ENCODE measurements around the gene NPAT.

NPAT gene

DNA sequence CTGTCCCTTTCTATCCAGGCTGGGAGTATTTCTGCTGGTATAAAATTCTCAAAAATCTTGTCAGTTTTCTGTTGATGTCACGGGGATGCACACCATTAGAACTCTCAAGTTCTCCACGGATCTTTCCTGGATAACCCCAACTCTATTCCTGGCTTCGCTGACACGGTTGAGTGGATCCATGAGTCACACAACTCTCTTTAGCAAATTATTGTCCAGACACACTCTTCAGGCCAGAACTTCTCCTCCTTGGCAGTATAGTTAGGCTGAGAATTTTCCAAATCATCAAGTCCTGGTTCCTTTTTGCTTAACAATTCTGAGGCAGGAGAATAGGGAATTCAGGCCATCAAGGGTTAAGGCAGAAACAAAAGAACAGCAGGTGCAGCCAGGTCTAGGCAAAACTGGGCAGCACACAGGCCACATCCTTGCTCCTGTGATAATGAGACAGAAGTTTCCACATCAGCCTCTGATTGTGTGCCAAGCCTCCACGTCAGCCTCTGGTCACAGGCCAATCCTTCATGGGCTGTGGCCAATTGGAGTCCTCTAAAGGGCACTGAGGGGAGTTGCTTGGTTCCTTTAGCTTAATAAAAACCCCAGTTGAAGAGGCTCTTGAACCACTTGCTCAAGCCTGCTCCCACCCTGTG is 106.8 kb downstream of the NPAT start:
- H3K4me3 ChIP-seq (ENCODE audit: low read depth, low read length) = no peak overlapping the region
- DNase-seq (ENCODE audit: low read depth, low spot score) = peak; percentile 92
- in situ Hi-C loops (cut with HindIII; ENCODE audit: low sequenced_read_pairs) = no loop called here
- TF ChIP-seq, protein P1, sequence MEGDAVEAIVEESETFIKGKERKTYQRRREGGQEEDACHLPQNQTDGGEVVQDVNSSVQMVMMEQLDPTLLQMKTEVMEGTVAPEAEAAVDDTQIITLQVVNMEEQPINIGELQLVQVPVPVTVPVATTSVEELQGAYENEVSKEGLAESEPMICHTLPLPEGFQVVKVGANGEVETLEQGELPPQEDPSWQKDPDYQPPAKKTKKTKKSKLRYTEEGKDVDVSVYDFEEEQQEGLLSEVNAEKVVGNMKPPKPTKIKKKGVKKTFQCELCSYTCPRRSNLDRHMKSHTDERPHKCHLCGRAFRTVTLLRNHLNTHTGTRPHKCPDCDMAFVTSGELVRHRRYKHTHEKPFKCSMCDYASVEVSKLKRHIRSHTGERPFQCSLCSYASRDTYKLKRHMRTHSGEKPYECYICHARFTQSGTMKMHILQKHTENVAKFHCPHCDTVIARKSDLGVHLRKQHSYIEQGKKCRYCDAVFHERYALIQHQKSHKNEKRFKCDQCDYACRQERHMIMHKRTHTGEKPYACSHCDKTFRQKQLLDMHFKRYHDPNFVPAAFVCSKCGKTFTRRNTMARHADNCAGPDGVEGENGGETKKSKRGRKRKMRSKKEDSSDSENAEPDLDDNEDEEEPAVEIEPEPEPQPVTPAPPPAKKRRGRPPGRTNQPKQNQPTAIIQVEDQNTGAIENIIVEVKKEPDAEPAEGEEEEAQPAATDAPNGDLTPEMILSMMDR (IDR thresholded peaks at IDR 0.05; ENCODE audit: low read depth, low read length) = no peak

DNA sequence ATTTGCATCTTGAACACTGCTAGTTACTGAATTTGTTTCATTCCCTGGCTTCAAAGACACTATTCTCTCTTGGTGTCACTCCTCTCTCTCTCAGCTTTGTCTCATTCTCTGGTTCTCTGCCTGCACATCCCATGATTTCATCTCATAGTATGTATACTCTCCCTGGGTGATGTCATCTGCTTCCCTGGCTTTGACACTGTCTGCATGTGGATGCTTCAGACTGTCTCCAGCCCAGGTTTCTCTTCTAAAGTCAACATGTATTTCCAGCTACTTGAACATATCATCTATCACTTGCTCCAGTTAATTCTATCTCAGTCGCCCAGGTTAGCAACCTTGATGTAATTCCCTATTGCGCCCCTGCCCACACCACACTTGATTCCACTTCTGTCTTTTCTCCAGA is 110.4 kb downstream of the NPAT start:
- peak; percentile 46 for DNase-seq (ENCODE audit: low read depth, low spot score)
- in situ Hi-C loops (cut with HindIII; ENCODE audit: low sequenced_read_pairs) = no loop called here
- TF ChIP-seq, protein P1 (IDR thresholded peaks at IDR 0.05; ENCODE audit: low read depth, low read length) = no peak
- H3K4me3 ChIP-seq (ENCODE audit: low read depth, low read length) = no peak overlapping the region

DNA sequence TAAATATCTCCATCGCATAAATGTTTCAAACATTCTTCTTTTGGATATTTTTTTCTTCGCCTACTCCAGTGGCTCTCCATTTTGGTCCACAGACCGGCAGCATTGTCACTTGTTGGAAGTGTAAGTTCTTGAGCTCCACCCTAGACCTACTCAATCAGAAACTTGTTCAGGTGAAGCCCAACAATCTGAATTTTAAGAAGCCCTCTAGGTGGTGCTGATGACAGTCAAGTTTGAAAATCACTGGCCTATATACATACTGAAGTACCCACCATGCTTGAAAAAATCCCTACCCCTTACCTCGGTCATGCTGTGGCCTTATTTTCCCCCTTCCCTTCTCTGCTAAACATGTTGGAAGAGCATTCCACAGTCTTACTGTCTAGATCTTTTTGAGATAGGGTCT is 111.3 kb downstream of the NPAT start:
- in situ Hi-C loops (cut with HindIII; ENCODE audit: low sequenced_read_pairs) = no loop called here
- no peak overlapping the region for H3K4me3 ChIP-seq (ENCODE audit: low read depth, low read length)
- DNase-seq (ENCODE audit: low read depth, low spot score) = no peak
- TF ChIP-seq, protein P1 (IDR thresholded peaks at IDR 0.05; ENCODE audit: low read depth, low read length) = no peak

All from astrocyte of the spinal cord (primary cell).